H1 (cell line): ENCODE measurements around the gene TRAF4. TPM values are rescaled to one million over a fixed set of nuclear protein-coding genes. Genes with fewer than 3 reads are reported as not detected.

Experiments
- BACH1 ChIP-seq: IDR thresholded peaks from 2 replicates; pipeline ENCODE4 v1.6.1; 2012; ENCODE audit warnings: low read length, improper control_type of control experiment
- CHD2 ChIP-seq: IDR thresholded peaks from 2 replicates; pipeline ENCODE4 v1.6.1; 2012; ENCODE audit warnings: low read length, improper control_type of control experiment
- JUN ChIP-seq: IDR thresholded peaks from 2 replicates; pipeline ENCODE4 v1.6.1; 2011; ENCODE audit warnings: low read depth, mild to moderate bottlenecking, improper control_type of control experiment, low read length
- PHF8 ChIP-seq: fragments of 200-600 bp; sonication (generic); conservative IDR thresholded peaks from 2 replicates; pipeline ENCODE4 v1.7.1; 2012; ENCODE audit warnings: low read depth, mild to moderate bottlenecking, inconsistent platforms, low read length, moderate library complexity
- POU5F1 ChIP-seq: IDR thresholded peaks from 2 replicates; pipeline ENCODE4 v1.6.1; 2011; ENCODE audit warnings: low read depth, mild to moderate bottlenecking, low read length, moderate library complexity
- RBBP5 ChIP-seq: IDR thresholded peaks from 2 replicates; pipeline ENCODE4 v1.7.1; 2012; ENCODE audit warnings: low read depth, mild to moderate bottlenecking, inconsistent platforms, low read length, moderate library complexity, borderline replicate concordance
- SIX5 ChIP-seq: IDR thresholded peaks from 2 replicates; pipeline ENCODE4 v1.6.1; 2011; ENCODE audit warnings: mild to moderate bottlenecking, low read depth, low read length
- polyA plus RNA-seq, 7 experiments: library from polyadenylated mRNA; depleted of rRNA in 3 of 7; stranded (reverse) in 5 of 7; unstranded in 2 of 7; fragments of >200 nt in 5 of 7; fragments of 200-250 nt in 2 of 7; gene quantifications; 1 replicate in 5 of 7; 2 replicates in 1 of 7; 4 replicates in 1 of 7; pipeline versions ENCODE4 v1.2.1 to v1.2.3, GENCODE V29; 2011 to 2013; ENCODE audit warnings: missing spikeins in 2 of 7, mixed read lengths in 2 of 7
- total RNA-seq: library from RNA; stranded (reverse); fragmentation: NEBNext Ultra II Directional; extraction: Animal tissue kit (Norgen Biotek cat#: 25700); gene quantifications from 2 replicates; pipeline ENCODE4 v1.2.1, GENCODE V29; 2021

The TRAF4 gene
- total and polyA plus RNA-seq, 2 of the 8 experiments (the other 6 are each of a cell fraction or from before 2014, with no cell fraction given), result 167 to 170 TPM

GRCh38 chr17:28738680-28739384 is 5.0 kb upstream of the TRAF4 start (continued):
- TF ChIP-seq RBBP5, result no peak
- TF ChIP-seq POU5F1, result no peak
- no peak for TF ChIP-seq CHD2
- TF ChIP-seq BACH1, result no peak
- no peak for TF ChIP-seq SIX5
- no peak for TF ChIP-seq JUN
- no peak for TF ChIP-seq PHF8
